ENCODE measurements around the gene SH3D19.

SH3D19 gene

DNA sequence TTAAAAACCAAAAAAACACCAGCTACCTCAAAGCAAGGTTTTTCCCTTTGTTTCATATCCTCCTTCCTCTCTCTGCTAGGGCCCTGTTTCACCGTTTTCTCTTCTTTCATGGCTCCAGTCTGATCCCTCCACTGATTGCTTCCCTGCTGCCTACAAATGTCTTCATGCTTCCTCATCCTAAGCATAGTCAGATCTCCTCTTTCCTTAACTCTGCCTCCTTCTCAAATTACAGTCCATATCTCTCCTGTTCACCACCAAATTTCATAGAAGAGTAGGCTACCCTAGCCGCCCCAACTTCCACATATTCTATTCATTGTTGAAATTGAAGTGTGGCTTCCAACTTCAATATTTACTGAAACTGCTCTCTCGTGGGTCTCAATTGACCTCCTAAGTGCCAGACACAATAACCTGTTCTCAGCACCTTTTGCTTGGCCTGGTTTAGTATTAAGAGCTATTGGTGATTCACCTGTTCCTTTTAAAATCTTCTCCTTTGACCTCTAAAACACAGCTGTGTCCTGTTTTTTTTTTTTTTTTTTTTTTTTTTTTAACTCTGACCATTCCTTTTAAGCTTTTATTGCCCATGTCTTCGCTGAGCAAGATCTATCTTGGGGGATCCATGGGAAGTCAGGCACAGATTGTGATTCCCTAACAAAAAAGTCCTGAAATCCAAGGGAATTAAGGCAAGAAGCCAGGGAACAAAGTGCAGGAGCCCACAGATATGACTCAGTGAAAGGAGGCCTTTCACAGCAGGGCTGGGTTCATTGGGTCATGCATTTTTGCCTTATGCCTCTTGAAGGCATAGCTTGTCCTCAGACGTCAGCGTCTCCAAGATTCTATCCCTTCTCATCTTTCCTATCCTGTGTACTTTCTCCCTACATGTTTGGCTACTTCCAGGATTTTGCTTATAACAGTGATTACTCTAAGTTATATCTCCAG, 140.6 kb downstream of the SH3D19 start:
- no peak for DNase-seq

DNA sequence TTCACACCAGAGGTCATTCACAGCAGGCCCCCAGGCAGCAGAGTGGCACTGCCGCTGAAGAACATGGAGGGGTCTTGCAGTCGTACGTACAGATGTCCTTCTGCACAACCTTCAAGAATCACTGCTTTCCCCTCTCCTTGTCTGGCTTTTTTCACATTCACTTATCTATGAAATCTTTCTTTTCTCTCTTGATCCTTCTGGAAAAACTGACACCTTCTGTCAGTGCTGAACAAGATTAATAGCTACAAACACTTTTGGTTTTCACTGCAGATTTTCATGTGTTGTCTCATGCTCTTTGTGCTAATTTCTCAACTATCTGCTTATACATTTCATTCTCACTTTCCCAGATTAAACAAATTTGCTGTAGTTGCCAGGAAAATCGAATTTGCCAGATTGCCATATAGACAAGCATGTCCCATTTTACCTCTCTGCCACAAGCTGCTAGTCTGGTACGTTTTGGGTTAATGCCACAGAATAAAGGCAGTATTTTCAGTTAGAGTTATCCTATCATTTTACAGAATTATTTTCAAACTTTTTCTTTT, 142.9 kb downstream of the SH3D19 start:
- DNase-seq, result no peak

GRCh38 chr4:151176685-151177084, 148.7 kb downstream of the SH3D19 start:
- no peak for DNase-seq

DNA sequence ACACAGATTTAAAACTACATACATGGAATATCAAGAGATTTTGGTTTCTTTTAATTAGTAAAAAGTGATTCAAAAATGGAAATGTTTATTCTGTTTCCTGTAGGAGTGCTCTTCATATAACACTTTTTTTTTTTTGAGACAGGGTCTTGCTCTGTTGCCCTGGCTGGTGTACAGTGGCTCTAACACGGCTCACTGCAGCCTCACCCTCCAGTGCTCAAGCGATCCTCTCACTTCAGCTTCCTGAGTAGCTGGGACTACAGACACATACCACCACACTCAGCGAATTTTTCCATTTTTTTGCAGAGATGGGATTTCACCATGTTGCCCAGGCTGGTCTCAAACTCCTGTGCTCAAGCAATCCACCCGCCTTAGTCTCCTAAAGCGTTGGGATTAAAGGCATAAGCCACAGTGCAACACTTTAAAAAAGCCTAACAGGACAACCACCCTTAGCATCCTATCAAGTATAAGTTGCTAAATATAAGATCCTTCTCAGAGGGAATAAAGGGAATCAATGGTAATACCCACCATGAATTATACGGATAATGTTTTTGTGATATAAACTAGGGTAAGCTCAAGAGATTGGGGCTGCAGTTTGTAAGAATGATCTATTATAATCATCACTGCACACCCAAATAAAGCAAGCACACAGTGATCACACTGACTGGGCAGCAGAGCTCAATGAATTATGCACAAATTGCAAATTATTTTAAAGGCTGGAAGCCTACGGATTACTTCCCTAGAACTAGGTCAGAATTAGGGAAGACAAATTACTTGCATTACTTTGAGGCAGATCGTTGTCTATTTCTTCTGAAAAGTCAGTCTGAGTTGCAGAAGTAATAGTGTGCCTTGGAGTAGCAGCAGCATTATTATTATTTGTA, 149.4 kb downstream of the SH3D19 start:
- no peak for DNase-seq

DNA sequence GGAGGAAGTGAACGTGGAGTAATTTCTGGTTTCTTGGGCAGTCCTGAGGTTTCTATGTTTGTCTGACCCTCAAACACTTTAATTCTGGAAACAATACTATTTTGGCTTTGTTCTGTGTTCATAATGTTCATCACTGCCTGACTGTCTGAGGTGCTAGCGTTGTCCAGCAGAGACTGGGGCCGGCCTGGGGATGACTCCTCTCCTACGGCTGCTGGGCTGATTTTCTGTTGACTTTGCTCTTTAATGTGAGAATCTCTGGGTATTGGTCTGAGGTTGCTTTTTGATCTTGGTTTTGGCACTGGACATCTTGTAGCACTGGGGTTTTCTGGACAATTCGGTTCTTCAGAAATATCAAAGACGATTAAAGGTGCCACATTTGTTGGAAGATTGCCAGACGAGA, 150.2 kb downstream of the SH3D19 start:
- no peak for DNase-seq

DNA sequence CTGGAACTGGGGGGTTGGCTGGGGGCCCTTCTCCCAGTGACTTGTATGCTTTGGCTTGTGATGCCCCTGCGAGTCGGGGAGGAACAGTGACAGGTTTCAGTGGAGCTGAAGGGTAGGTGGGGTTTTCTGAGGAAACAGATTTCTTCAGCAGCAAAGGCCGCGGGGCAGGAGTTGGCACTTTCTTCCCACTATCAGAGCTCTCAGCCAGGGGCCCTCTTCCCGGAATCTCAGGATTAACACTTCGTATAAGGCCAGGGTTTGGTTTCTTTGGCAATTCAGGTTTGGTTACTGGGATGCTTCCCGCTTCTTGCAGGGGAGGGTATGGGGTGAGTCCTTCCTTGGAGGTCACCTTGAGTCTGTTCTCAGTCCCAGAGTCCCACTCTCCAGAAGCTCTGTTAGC, 150.6 kb downstream of the SH3D19 start:
- DNase-seq, result no peak

DNA sequence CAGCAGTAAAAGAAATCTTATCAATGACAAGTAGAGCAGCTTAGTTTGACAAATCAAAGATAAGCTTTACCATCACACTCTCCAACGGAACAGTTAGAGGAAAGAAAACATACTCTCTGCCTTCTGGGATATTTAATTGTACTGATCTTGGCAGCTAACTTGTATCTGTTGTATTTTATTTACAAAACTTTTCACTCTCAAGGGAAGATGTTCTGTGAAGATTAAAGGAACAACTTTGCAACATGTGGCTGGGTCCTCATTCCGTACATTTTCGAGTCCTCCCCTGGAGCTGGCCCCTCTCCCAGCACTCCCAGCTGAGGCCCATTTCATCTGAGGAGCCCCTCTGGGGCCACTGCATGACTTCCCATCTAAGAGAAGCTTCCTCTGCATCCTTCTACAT, 151.5 kb downstream of the SH3D19 start:
- no peak for DNase-seq

DNA sequence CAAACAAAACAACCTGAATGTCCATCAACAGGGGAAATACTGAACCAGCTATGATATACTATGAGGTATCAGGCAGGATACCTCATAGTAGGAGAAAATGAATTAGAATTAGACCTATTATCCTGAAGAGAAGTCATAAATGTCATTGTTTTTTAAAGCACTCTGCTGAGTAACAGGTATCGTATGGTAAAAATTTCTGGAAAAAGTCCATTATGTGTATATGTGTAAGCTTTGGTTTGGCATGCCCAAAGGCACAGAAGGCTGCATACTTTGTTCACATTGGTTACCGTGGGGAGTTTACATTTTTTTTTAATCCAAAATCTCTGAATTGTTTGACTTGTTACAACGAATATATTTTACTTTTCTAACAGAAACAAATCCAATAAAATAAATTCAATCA, 155.5 kb downstream of the SH3D19 start:
- DNase-seq, result no peak

- DNase-seq, result no peak
Measured at GRCh38 chr4:151169223-151169622, 156.2 kb downstream of the SH3D19 start.

DNA sequence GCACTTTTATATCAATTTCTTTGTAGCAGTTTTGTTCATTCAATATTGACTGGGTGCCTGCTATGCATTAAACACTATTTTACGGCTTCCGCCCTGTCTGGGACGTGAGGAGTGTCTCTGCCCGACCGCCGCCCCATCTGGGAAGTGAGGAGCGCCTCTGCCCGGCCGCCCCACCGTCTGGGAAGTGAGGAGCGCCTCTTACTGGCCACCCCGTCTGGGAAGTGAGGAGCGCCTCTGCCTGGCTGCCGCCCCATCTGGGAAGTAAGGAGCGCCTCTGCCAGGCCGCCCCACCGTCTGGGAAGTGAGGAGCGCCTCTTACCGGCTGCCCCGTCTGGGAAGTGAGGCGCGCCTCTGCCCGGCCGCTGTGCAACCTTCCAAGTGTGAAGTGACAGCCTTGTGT, 157.8 kb downstream of the SH3D19 start:
- no peak for DNase-seq

DNA sequence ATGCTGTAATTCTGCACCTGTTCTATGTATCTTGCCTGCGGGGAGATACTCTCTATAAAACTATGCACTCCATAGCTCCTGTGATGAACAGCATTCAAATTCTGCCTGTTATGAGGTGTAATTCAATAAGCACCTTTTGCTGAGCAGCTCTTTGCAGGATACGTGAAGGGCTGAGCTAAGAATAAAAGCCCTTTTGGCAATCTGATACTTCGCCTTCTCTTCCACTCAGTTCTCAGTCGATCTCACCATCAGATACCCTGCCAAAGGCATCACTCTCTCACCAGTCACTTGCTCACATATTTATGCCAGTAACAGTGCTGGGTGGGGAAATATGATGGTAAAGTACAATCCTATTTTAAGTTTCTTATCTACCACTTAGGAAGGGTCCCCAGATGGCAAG, 158.8 kb downstream of the SH3D19 start:
- DNase-seq, result no peak

- no peak for DNase-seq
Measured at GRCh38 chr4:151165205-151166000, 160.0 kb downstream of the SH3D19 start.

- DNase-seq, result no peak
Measured at GRCh38 chr4:151163855-151164254, 161.6 kb downstream of the SH3D19 start.

GRCh38 chr4:151158979-151159378, 166.4 kb downstream of the SH3D19 start:
- DNase-seq, result no peak

DNA sequence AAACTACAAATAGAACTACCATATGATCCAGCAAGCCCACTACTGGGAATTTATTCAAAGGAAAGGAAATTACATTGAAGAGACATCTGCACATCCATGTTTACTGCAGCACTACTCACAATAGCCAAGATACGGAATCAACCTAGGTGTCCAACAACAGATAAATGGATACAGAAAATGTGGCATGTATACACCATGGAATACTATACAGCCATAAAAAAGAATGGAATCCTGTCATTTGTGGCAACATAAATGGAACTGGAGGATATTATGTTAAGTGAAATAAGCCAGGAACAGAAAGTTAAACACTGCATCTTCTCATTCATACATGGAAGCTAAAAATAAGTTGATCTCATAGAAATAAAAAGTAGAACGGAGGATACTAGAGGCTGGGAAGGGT, 167.9 kb downstream of the SH3D19 start:
- DNase-seq, result no peak

DNA sequence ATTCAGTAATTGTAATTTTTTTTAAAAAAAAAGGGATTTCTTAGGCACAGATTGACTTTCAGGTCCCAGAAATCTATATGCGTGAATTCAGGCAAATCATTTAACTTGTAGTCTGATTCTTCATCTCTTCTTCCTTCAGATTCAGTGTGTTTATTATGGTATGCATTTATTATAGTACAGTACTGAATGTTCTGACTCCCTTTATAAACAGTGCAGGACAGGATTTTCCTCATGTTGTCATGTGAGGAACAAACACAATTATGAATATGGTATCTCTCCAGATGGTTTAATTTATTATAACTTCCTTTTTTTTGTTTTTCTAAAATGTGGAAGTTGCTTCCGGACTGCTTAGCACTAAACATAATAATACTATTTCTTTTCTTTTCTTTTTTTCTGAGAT, 171.8 kb downstream of the SH3D19 start:
- DNase-seq, result no peak

- DNase-seq, result no peak
Measured at GRCh38 chr4:151152028-151152427, 173.4 kb downstream of the SH3D19 start.

DNA sequence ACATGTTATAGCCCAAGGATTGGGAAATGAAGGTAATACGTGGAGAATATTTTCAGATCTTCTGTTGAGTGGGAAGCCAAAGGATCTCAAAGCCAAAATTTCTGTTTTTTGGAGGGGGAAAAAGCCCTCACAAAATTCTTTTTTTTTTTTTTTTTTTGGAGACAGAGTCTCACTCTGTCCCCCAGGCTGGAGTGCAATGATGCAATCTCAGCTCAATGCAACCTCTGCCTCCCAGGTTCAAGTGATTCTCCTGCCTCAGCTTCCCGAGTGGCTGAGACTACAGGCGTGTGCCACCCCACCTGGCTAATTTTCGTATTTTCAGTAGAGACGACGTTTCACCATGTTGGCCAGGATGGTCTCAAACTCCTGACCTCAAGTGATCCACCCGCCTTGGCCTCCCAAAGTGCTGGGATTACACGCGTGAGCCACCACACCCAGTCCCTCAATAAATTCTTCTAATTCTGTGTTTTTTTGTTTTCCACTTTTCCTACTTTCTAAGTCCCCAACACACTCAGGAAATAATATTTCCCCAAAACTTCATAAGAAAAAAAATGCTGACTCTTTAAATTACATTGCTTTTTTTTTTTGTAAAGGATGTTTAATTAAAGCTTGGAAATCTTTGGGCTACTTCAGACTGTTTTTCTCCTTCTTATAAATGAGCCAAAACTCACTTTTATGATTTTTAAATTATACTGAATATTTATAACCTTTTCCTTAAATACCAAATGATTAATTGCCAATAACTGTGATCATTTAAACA, 174.4 kb downstream of the SH3D19 start:
- DNase-seq, result no peak

DNA sequence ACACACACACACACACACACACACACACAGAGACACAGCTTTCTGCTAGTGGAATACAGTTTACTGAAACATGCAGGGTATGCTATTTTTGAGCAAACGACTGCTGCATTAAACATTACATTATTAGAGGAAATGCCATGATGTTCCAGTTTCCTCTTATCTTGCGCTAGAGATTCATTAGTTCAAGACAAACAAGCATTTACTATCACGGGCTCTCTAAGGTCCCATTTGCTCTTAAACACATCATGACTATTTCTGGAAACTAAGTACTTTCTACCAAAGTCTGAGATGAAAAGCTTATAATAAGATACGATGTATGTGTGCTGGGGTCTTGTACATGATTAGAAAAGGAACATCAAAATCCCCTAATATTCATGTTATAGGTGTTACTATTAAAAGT, 177.1 kb downstream of the SH3D19 start:
- no peak for DNase-seq

- DNase-seq, result no peak
Measured at GRCh38 chr4:151147000-151147399, 178.4 kb downstream of the SH3D19 start.

- no peak for DNase-seq
Measured at GRCh38 chr4:151144329-151145072, 180.9 kb downstream of the SH3D19 start.
